Body of pancreas (tissue), 4 donors: ENCODE data around the gene BCAS4. TPM values are rescaled to one million over a fixed set of nuclear protein-coding genes. Genes with fewer than 3 reads are reported as not detected.

Experiments
- ATAC-seq: fragments of 150-250 bp; one replicate; pipeline ENCODE4 v1.9.1; 2016
- DNase-seq, 4 donors: peaks; one replicate each; pipeline ENCODE4 v3.0.0-alpha.2; 2019
- H3K27ac ChIP-seq, 4 donors: fragments of 200-600 bp; sonication (generic); 1 replicate in 3 of 4; 2 replicates in 1 of 4; pipeline versions ENCODE4 v1.5.1 to v1.6.1; 2016 to 2019; ENCODE audit warnings: mild to moderate bottlenecking in 1 of 4, mixed read lengths in 1 of 4, moderate library complexity in 1 of 4
- H3K27me3 ChIP-seq, 2 donors: fragments of 200-600 bp; sonication (generic); one replicate each; pipeline ENCODE4 v1.6.0; 2016; ENCODE audit warnings: mild to moderate bottlenecking in 1 of 2
- H3K36me3 ChIP-seq, 2 donors: fragments of 200-600 bp; sonication (generic); replicated peaks in 1 of 2; 2 replicates each; pipeline ENCODE4 v1.5.1; 2016; ENCODE audit warnings: low read depth in 2 of 2; ENCODE audit not compliant: insufficient read depth in 1 of 2
- H3K4me1 ChIP-seq: fragments of 200-600 bp; sonication (generic); one replicate; pipeline ENCODE4 v1.6.0; 2016
- H3K4me3 ChIP-seq, 2 donors: fragments of 200-600 bp; sonication (generic); 1 replicate in 1 of 2; 2 replicates in 1 of 2; pipeline ENCODE4 v1.5.1; 2016 to 2019
- H3K9me3 ChIP-seq, 3 donors: fragments of 200-600 bp; sonication (generic); 1 replicate in 2 of 3; 2 replicates in 1 of 3; pipeline ENCODE4 v1.5.1; 2016
- POLR2A ChIP-seq, 3 donors: fragments of 450-650 bp; IDR thresholded peaks; one replicate each; pipeline ENCODE4 v1.6.1; 2016; ENCODE audit warnings: antibody characterized with exemption in 3 of 3, mild to moderate bottlenecking in 2 of 3
- WGBS, 2 donors: methylation state at CpG; one replicate each; pipeline ENCODE4 v1.1.5; 2017; 5-methylcytosine and 5-hydroxymethylcytosine counted together
- intact Hi-C: fragments of 100-400 bp; cut with DNase I; formaldehyde crosslinking; loops from one replicate; pipeline ENCODE4 v1.15.1; 2023
- total RNA-seq, 2 donors: library from RNA; depleted of rRNA; stranded (reverse); fragments of >200 nt; gene quantifications; one replicate each; pipeline ENCODE4 v1.1.0, GENCODE V29; 2016
- TF ChIP-seq, protein P1 (sequence below), 7 experiments: fragments of 450-650 bp in 4 of 7; fragments of 200-600 bp in 3 of 7; sonication (generic) in 3 of 7; IDR thresholded peaks; one replicate each; pipeline ENCODE4 v1.5.1; 2016 to 2019; ENCODE audit warnings: antibody characterized with exemption in 7 of 7

Gene BCAS4
- total RNA-seq, 2 donors from 2014 or later = under 0.01 to 2.3 TPM

DNA sequence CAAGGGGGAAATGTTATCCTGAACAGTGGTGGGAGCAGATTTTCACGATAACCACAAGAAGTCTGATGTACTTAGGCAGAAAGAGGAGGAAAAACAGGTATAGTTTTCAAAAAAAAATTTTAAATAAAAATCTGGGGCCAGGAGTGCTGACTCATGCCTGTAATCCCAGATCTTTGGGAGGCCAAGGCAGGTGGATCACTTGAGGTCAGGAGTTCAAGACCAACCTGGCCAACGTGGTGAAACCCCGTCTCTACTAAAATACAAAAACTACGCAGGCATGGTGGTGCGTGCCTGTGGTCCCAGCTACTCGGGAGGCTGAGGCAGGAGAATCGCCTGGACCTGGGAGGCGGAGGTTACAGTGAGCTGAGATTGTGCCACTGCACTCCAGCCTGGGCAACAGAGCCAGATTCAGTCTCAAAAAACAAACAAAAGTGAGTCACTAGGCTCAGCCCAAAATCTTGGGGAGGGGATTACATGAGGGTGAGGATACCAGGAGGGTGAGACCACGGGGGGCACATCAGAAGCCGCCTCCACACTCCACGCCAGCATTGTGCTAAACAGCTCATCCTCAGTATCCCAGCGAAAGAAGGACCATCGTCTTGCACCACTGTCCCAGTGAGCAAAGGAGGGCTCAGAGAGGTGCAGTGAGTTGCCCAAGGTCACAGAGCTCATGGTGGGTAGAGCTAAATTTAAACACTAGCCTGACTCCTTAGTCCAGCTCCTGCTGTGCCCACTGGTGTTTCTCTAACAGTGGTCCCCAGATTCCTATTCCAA, 33.7 kb downstream of the BCAS4 start:
- Histone ChIP-seq H3K4me3 (no peak overlapping the region), H3K36me3 (no peaks in the 10 kb centered on the region), H3K9me3 (no peaks in the 10 kb centered on the region), H3K4me1 (peaks cover 4% of the 10 kb centered on the region), H3K27ac (no peak overlapping the region), H3K27me3 (no peaks in the 10 kb centered on the region)
- intact Hi-C loops = no loop called here
- DNase-seq (no peak), ATAC-seq (no peak)
- WGBS, 2 donors = 91% methylated on average over 13 of the region's 13 CpGs
- TF ChIP-seq, protein P1, sequence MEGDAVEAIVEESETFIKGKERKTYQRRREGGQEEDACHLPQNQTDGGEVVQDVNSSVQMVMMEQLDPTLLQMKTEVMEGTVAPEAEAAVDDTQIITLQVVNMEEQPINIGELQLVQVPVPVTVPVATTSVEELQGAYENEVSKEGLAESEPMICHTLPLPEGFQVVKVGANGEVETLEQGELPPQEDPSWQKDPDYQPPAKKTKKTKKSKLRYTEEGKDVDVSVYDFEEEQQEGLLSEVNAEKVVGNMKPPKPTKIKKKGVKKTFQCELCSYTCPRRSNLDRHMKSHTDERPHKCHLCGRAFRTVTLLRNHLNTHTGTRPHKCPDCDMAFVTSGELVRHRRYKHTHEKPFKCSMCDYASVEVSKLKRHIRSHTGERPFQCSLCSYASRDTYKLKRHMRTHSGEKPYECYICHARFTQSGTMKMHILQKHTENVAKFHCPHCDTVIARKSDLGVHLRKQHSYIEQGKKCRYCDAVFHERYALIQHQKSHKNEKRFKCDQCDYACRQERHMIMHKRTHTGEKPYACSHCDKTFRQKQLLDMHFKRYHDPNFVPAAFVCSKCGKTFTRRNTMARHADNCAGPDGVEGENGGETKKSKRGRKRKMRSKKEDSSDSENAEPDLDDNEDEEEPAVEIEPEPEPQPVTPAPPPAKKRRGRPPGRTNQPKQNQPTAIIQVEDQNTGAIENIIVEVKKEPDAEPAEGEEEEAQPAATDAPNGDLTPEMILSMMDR (IDR thresholded peaks at IDR 0.05) = no peak
- TF ChIP-seq POLR2A (IDR thresholded peaks at IDR 0.05) = no peak

DNA sequence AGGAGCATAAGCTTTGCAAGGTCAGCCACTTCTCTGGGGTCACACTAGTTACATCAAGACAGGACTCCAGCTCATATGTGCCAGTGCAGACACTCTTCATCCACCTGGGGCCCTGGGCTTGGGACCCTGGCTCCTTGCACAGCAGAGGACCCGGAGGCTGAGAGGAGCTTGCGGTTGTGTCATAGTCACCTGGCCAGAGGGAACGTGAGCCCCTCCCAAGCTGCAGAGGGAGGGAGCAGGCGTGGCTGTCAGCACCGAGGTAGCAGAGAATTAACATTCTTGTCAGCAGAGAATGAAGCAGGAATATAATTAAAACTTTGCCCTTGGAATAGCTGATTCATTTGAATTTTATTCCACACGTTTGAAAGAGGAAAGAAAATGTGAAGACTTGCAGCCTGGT, 36.8 kb downstream of the BCAS4 start:
- DNase-seq = no peak
- intact Hi-C loops = no loop called here
- no peak for ATAC-seq
- TF ChIP-seq POLR2A (IDR thresholded peaks at IDR 0.05) = no peak
- TF ChIP-seq, protein P1 (IDR thresholded peaks at IDR 0.05) = no peak
- Histone ChIP-seq H3K4me3 (no peak overlapping the region), H3K9me3 (no peaks in the 10 kb centered on the region), H3K27me3 (no peaks in the 10 kb centered on the region), H3K4me1 (no peaks in the 10 kb centered on the region), H3K36me3 (no peaks in the 10 kb centered on the region), H3K27ac (no peak overlapping the region)
- WGBS, 2 donors = 71 to 79% methylated on average over 6 of the region's 6 CpGs

DNA sequence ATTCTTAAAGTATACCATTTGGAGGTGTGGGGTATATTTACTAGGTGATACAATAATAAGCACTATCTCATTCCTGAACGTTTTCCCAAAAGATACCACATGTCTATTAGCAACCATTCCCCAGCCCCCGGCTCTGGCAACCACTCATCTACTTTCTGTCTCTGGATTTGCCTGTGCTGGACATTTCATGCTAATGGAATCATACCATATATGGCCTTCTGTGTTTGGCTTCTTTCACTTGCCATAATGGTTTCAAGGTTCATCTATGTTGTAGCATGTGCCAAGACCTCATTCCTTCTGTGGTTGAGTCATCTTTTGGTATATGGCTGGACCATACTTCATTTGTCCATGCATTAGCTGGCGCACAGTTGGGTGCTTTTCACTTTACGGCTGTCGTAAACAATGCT, 39.7 kb downstream of the BCAS4 start:
- H3K27ac ChIP-seq = no peak overlapping the region
- H3K36me3 ChIP-seq = no peaks in the 10 kb centered on the region
- ATAC-seq (no peak), DNase-seq (no peak)
- TF ChIP-seq POLR2A (IDR thresholded peaks at IDR 0.05) = no peak
- TF ChIP-seq, protein P1 (IDR thresholded peaks at IDR 0.05) = no peak
- H3K27me3 ChIP-seq = no peaks in the 10 kb centered on the region
- no peaks in the 10 kb centered on the region for H3K9me3 ChIP-seq
- no peaks in the 10 kb centered on the region for H3K4me1 ChIP-seq
- no peak overlapping the region for H3K4me3 ChIP-seq
- intact Hi-C loops = no loop called here
- 81 to 83% methylated on average over 5 of the region's 5 CpGs for WGBS, 2 donors

DNA sequence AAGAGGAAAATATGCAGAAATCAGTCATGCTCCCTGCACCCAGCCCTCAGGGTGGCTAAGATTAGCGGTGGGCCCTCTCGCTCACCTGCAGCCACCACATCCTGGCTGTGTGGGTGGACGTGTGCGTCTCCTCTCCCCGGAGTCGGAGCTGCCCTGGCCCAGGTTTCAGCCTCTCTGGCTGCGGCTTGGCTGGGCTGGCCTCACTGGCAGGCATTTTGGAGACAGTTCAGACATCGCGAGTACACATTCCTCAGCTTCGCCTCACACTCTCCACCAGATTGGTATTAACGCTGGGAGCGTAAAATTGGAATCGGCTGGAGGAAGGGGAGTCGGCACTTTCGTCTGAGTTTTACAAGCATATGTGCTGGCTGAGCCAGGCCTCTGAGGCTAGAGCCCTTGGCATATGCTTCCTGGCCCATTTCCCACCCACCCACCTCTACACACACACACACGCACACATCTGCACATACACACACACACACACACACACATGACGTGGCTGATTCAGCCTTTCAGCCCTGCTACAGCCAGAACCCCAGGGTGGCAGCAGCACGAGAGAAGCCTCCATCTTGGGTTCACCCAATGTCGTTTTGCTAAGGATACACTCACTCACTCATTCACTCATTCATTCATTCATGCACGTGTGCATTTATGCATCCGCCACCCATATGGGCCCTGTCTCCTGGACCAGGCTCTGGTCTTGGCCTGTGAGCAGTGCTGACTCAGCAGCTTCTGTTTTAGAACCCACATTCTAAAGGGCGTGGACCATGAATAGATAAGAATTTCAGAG, 42.9 kb downstream of the BCAS4 start:
- no peak for ATAC-seq
- DNase-seq = no peak
- H3K27me3 ChIP-seq = no peaks in the 10 kb centered on the region
- 87 to 90% methylated on average over 19 to 22 of the region's 22 CpGs for WGBS, 2 donors
- no peaks in the 10 kb centered on the region for H3K36me3 ChIP-seq
- TF ChIP-seq, protein P1 (IDR thresholded peaks at IDR 0.05) = no peak
- no peak for TF ChIP-seq POLR2A (IDR thresholded peaks at IDR 0.05)
- H3K4me3 ChIP-seq = no peak overlapping the region
- no peaks in the 10 kb centered on the region for H3K9me3 ChIP-seq
- intact Hi-C loops = no loop called here
- no peaks in the 10 kb centered on the region for H3K4me1 ChIP-seq
- H3K27ac ChIP-seq = no peak overlapping the region
